Upper lobe of right lung (tissue), 1 donor: ENCODE measurements around the gene HKDC1. TPM values are rescaled to one million over a fixed set of nuclear protein-coding genes. Genes with fewer than 3 reads are reported as not detected.

Experiments used
- ATAC-seq: fragments of 200-7000 bp; cut with Tn5 transposase; one replicate; pipeline ENCODE4 v1.9.1; 2020; ENCODE audit warnings: mild to moderate bottlenecking, moderate library complexity
- DNase-seq: peaks from one replicate; pipeline ENCODE4 v3.0.0-alpha.2; 2020
- H3K27ac ChIP-seq: fragments of 200-600 bp; one replicate; pipeline ENCODE4 v1.8.0; 2022
- H3K27me3 ChIP-seq: fragments of 200-600 bp; one replicate; pipeline ENCODE4 v1.8.0; 2022; ENCODE audit warnings: mild to moderate bottlenecking
- H3K36me3 ChIP-seq: fragments of 200-600 bp; one replicate; pipeline ENCODE4 v1.8.0; 2022
- H3K4me1 ChIP-seq: fragments of 200-600 bp; one replicate; pipeline ENCODE4 v1.8.0; 2022
- H3K4me3 ChIP-seq: fragments of 200-600 bp; one replicate; pipeline ENCODE4 v1.8.0; 2022; ENCODE audit warnings: mild to moderate bottlenecking
- H3K9me3 ChIP-seq: fragments of 200-600 bp; one replicate; pipeline ENCODE4 v1.8.0; 2022
- intact Hi-C: fragments of 100-400 bp; cut with DNase I; formaldehyde crosslinking; loops from one replicate; pipeline ENCODE4 v1.11.0; 2022
- total RNA-seq: library from RNA; stranded (reverse); fragmentation: NEBNext Ultra II Directional; extraction: Animal tissue kit (Norgen Biotek cat#: 25700); gene quantifications from one replicate; pipeline ENCODE4 v1.2.1, GENCODE V29; 2021
- TF ChIP-seq, protein P1 (sequence below): fragments of 200-600 bp; IDR thresholded peaks from one replicate; pipeline ENCODE4 v1.8.0; 2022; ENCODE audit warnings: antibody characterized with exemption
- donor health status: DM: no; HTN: yes; CAD: no; lungs with severe emphysema.

The HKDC1 gene
- total RNA-seq, 1 donor from 2014 or later = 9.6 TPM

GRCh38 chr10:69311309-69311708 is 91.2 kb downstream of the HKDC1 start:
- Histone ChIP-seq H3K9me3 (no peaks in the 10 kb centered on the region), H3K27me3 (no peaks in the 10 kb centered on the region), H3K4me1 (no peaks in the 10 kb centered on the region), H3K4me3 (no peak overlapping the region), H3K27ac (no peak overlapping the region), H3K36me3 (no peaks in the 10 kb centered on the region)
- intact Hi-C loops = no loop called here
- TF ChIP-seq, protein P1, sequence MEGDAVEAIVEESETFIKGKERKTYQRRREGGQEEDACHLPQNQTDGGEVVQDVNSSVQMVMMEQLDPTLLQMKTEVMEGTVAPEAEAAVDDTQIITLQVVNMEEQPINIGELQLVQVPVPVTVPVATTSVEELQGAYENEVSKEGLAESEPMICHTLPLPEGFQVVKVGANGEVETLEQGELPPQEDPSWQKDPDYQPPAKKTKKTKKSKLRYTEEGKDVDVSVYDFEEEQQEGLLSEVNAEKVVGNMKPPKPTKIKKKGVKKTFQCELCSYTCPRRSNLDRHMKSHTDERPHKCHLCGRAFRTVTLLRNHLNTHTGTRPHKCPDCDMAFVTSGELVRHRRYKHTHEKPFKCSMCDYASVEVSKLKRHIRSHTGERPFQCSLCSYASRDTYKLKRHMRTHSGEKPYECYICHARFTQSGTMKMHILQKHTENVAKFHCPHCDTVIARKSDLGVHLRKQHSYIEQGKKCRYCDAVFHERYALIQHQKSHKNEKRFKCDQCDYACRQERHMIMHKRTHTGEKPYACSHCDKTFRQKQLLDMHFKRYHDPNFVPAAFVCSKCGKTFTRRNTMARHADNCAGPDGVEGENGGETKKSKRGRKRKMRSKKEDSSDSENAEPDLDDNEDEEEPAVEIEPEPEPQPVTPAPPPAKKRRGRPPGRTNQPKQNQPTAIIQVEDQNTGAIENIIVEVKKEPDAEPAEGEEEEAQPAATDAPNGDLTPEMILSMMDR = no peak
- ATAC-seq (no peak), DNase-seq (no peak)

- Histone ChIP-seq H3K36me3 (no peaks in the 10 kb centered on the region), H3K27ac (no peak overlapping the region), H3K4me1 (peaks cover 4% of the 10 kb centered on the region), H3K9me3 (no peaks in the 10 kb centered on the region), H3K27me3 (no peaks in the 10 kb centered on the region), H3K4me3 (no peak overlapping the region)
- no peak for DNase-seq
- TF ChIP-seq, protein P1 = no peak
- intact Hi-C loops = no loop called here
- no peak for ATAC-seq
Measured at GRCh38 chr10:69312528-69312927, 92.4 kb downstream of the HKDC1 start.

- ATAC-seq (no peak), DNase-seq (no peak)
- Histone ChIP-seq H3K9me3 (no peaks in the 10 kb centered on the region), H3K27me3 (no peaks in the 10 kb centered on the region), H3K4me1 (peaks cover 13% of the 10 kb centered on the region), H3K36me3 (no peaks in the 10 kb centered on the region), H3K27ac (no peak overlapping the region), H3K4me3 (no peak overlapping the region)
- intact Hi-C loops = no loop called here
- TF ChIP-seq, protein P1 = no peak
Measured at GRCh38 chr10:69315100-69315542, 95.0 kb downstream of the HKDC1 start.

GRCh38 chr10:69315610-69316312 is 95.6 kb downstream of the HKDC1 start:
- Histone ChIP-seq H3K4me3 (no peak overlapping the region), H3K36me3 (no peaks in the 10 kb centered on the region), H3K4me1 (peaks cover 20% of the 10 kb centered on the region), H3K9me3 (no peaks in the 10 kb centered on the region), H3K27me3 (no peaks in the 10 kb centered on the region), H3K27ac (no peak overlapping the region)
- DNase-seq (no peak), ATAC-seq (no peak)
- TF ChIP-seq, protein P1 = no peak
- intact Hi-C loops = no loop called here

DNA sequence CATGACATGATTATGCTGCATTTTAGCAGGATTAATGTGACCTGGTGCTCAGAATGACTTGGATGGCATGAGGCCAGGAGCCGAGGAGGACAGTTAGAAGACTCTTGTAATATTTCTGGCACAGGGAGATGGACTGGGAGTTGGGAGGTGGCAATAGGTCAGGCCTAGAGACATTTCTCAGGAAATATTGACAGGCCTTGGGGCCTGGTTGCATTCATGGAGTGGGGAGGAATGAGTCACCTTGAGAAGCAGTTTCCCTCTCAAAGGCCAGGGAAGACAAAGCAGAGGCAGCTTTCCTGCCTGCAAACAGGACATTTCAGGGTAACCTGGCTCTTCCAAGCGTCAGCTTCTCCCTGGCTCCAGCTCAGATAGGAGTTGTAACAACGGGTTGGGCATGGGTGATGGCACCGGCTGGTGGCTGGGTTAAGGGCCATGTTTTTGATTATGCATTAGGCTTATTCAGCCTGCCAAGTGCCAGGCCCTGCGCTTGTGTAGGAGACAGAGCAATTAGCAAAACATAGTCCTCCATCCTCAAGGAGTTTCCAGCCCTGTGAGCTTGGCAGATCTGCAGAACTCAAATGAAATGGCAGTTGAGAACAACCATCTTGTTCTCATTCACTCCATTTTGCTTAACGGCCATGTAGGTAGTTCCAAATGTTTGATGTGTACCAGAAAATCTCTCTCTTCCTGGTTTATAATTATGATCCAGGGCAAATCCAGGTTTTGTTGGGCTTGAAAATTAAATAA is 96.4 kb downstream of the HKDC1 start:
- Histone ChIP-seq H3K4me3 (no peak overlapping the region), H3K4me1 (peaks cover 27% of the 10 kb centered on the region), H3K9me3 (no peaks in the 10 kb centered on the region), H3K27ac (no peak overlapping the region), H3K27me3 (no peaks in the 10 kb centered on the region), H3K36me3 (no peaks in the 10 kb centered on the region)
- intact Hi-C loops = no loop called here
- no peak for DNase-seq
- ATAC-seq = no peak
- TF ChIP-seq, protein P1 = no peak

Other genes starting within 250 kb of the HKDC1 start
- 21.4 TPM for gene KIFBP, start 231.5 kb upstream of the HKDC1 start, total RNA-seq
- gene SRGN, start 132.2 kb upstream of the HKDC1 start, total RNA-seq = 225 TPM
- 51.5 TPM for gene VPS26A, start 96.2 kb upstream of the HKDC1 start, total RNA-seq
- gene SUPV3L1, start 40.1 kb upstream of the HKDC1 start, total RNA-seq = 21.0 TPM
- 84.0 TPM for gene HK1, start 58.2 kb downstream of the HKDC1 start, total RNA-seq
- gene TACR2, start 196.6 kb downstream of the HKDC1 start, total RNA-seq = 0.90 TPM
- gene TSPAN15, start 231.1 kb downstream of the HKDC1 start, total RNA-seq = 47.3 TPM